ENCODE results near the gene GMDS.

GMDS gene

DNA sequence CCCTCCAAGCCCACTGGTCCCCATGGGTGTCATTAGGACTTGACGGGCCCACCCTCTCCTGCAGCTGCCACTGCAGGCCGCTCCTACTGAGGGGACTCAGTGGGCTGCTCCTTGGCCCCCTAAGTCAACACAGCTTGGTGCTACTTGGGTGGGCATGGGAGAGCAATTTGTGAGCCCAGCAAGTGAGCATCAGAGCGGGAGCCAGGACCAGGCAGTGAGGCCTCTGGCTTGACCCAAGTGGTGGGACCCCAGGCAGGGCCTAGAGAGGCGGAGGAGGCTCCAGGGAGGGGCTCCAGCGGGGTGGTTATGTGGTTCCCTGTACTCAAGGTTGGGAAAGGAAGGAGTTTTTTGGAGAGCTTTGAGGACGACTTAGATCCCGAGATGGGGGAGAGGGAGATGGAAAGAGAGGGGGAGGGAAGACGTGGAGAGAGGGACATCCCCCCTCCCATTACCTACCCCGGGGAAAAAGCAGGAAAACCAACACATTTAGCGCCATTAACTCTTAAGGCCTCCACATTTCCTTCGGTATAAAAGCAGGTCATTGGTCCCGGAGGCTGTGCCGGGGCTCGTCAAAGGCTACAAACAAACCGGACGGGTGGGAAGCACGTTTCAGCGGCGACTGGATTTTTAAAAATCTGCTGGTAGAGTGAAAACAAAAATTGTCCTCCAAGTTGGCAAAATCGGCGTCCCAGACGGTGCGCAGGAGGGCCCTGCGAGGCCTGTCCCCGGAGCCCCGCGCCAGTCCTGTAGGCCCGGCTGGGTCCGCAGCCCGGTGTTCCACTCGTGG lies 626.9 kb downstream of the GMDS start:
- no peak for DNase-seq

DNA sequence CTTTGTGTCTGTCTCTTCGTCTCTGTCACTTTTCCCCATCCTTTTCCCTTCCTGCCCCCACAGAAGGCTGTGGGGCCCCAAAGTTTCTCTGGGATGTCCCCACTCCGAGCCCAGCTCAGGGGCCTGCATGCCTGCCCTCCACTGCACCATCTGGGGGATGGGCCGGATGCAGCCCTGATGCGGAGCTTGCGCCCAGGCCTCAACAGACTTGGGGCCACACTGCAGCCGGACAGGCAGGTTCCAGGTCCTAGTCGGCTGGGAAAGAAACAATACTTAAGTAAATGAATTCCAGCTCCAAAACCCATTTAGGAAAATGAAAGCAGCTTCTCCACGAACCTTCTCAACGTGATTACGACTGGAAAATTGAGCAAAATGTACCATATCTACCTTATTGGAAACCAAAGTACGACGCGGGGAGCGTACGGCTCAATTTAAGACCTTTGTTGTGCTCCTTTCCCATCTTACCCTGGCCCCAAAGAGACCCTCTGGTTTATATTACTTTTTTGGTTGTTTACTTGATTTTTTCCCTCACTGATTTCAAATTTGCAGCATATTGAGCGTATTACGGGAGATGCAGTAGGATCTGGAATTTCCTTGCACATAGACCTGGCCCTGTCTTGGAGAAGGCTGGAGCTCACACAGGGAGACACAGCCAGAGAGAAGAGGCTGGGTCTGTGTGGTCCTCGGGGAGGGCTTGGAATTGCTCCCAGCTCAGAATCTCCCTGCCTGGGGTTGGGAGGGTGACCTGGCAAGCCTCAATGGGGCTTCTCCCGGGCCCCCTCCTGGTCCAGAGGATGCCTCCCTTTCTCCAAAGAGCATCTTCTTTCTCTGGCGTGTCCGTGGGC lies 627.7 kb downstream of the GMDS start:
- DNase-seq, result no peak

DNA sequence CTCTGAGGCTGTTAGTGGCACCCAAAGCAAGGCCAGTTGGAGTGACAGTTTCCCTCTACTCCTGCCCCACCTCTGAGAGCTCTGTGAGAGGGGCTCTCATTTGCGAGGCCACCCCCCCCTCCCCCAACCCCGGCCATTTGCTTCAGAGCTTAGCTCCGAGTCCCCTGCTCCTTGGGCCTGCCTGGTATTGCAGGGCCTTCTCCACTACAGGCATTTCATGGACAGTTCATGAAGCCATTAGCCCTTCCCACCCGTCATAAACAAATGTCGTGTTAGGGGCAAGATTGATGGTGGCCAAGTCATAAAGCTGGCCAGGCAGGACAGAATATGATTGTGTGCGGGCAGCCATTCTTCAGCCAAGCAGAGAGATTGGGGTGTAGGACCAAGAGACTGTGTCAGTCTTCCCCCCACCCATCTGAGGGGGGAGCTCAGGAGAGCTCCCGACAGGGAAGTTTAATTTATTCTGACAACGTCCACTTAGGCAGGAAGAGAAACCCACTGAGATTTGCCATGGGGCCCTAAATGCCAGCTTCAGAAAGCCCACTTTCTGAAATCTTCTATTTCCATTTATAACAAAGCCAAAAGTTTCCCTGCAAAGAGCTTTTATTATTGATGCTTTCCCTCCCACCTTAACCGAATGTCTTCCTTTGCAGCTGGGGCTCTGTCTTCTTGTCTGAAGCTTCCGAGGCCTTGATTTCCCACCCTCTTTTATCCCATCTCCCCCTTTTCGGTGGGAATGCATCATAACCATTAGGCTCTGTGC lies 628.5 kb downstream of the GMDS start:
- no peak for DNase-seq

DNA sequence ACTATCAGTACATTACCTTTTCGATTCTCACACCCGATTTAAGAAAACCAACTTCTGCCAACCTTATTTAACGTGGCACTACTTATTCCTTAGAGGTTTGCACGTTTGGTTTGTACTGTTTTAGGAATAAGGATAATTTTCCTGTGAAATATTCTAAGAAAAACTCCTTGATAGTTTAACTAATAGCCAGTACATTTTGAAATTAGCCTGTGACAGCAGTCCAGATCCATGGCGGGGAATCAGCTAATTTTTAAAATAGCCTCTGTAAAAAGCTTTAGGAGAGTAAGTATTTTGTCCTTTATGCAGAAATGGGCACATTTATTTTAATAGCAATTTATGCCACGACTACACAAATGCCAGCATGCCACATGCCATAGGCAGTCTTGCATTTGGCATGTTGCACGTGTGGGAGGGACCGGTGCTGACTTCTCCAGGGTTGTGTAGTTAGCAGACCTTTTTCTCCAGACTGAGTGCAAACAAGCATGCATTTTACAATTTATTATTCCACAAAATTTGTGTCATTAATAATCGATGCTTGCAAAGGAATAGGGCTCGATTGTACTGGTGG lies 629.5 kb downstream of the GMDS start:
- DNase-seq, result no peak

DNA sequence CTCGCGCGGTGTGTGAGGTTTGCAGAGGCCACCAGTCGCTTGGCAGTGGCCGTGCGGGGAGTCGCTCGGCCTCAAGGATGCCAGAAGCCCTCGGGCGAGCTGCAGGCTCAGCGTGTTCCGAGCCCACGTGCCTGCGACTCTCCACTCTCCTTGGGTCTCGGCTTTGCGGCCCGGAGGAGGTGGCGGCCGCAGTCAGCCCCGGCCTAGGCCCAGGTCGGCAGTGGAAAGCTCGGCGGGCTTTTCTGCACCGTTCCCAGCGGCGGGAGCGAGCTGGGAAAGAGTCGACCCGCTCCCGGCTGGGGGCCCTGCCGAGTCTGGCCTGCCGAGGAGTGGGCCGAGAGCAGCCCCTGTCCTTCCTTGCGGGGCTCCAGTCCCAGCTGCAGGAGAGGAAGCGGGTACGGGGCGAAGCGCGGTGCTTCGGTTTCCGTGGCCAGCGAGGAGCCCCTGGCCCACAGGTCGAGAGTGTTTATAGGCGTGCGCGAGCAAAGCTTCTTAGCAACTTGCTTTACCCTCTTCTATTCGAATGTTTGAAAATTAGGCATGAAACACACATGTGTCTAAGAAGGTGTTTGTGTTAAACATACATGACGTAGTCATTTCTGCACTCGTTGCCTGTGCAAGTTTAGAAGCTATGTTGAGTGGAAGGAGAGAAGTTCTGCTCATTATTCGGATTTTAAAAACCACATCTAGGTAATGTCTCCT lies 630.1 kb downstream of the GMDS start:
- no peak for DNase-seq

DNA sequence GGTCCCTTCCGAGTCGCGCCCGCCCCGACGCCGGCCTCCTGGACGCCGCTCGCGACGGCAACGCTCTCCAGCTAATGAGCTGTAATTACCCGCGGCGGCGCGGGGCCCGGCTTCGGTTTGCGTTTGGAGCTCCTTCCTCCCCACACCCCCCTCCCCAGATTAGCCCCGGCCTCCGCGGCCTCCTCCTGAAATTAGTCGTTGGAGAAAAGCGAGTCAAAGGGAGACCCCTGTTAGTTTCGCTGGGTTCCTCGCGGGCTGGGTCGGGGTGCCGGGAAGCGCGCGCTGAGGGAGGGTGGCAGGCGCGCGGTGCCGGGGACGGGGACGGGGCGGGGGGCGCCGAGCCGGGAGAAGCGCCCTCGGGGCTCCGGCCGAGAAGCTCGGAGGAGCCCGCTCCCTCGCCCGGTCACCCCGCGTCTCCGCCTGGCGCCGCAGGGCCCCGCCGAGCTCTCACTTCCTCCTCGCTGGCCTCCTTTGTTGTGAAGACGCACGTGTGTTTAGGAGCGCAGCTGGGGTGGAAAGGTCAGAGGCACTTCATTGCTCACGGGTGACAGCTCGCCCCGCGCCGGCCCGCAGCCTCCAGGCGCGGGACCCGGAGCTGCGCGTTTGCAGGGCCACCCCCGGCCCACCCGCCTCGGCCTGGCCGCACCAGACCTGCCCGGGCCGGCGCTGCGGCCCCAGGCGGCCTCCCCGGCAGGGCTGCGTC lies 630.8 kb downstream of the GMDS start:
- DNase-seq, result no peak

DNA sequence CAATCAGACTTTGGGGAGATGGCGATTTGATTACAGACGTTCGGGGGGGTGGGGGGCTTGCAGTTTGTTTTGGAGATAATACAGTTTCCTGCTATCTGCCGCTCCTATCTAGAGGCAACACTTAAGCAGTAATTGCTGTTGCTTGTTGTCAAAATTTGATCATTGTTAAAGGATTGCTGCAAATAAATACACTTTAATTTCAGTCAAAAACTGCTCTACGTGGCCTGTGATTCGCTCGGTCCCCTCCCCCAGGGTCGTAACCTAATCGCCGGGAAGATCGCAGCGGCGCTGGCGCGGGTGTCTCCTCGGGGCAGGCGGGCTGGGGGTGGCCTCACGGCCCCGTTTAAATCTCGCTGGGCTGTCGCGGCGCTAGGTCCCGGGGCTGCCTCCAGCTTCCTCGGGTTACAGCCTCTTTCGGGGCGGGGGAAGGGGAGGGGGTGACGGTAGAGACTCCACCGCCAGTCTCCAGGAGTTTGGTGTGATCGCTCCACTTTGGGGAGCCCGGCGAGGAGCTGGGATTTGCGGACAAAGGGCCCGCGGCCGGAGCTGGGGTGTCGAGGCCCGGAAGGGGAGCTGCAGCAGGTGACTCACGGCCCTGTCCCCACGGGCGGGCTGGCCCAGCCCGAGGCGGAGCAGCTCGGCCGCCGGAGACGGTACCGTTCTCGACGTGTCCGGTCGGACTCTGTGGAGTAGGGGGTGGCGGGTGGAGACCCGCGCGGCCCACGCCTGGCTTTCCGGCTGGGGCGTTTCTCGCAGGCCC lies 631.5 kb downstream of the GMDS start:
- no peak for DNase-seq

DNA sequence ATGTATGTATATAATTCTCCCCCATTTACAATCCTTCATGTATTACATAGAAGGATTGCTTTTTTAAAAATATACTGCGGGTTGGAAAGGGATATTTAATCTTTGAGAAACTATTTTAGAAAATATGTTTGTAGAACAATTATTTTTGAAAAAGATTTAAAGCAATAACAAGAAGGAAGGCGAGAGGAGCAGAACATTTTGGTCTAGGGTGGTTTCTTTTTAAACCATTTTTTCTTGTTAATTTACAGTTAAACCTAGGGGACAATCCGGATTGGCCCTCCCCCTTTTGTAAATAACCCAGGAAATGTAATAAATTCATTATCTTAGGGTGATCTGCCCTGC lies 632.1 kb downstream of the GMDS start:
- no peak for DNase-seq

DNA sequence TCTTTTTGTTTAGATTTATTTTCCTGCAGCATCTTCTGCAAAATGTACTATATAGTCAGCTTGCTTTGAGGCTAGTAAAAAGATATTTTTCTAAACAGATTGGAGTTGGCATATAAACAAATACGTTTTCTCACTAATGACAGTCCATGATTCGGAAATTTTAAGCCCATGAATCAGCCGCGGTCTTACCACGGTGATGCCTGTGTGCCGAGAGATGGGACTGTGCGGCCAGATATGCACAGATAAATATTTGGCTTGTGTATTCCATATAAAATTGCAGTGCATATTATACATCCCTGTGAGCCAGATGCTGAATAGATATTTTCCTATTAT lies 632.5 kb downstream of the GMDS start:
- DNase-seq, result no peak

DNA sequence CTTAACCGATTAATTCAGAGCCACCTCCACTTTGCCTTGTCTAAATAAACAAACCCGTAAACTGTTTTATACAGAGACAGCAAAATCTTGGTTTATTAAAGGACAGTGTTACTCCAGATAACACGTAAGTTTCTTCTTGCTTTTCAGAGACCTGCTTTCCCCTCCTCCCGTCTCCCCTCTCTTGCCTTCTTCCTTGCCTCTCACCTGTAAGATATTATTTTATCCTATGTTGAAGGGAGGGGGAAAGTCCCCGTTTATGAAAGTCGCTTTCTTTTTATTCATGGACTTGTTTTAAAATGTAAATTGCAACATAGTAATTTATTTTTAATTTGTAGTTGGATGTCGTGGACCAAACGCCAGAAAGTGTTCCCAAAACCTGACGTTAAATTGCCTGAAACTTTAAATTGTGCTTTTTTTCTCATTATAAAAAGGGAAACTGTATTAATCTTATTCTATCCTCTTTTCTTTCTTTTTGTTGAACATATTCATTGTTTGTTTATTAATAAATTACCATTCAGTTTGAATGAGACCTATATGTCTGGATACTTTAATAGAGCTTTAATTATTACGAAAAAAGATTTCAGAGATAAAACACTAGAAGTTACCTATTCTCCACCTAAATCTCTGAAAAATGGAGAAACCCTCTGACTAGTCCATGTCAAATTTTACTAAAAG lies 633.0 kb downstream of the GMDS start:
- DNase-seq, result no peak

DNA sequence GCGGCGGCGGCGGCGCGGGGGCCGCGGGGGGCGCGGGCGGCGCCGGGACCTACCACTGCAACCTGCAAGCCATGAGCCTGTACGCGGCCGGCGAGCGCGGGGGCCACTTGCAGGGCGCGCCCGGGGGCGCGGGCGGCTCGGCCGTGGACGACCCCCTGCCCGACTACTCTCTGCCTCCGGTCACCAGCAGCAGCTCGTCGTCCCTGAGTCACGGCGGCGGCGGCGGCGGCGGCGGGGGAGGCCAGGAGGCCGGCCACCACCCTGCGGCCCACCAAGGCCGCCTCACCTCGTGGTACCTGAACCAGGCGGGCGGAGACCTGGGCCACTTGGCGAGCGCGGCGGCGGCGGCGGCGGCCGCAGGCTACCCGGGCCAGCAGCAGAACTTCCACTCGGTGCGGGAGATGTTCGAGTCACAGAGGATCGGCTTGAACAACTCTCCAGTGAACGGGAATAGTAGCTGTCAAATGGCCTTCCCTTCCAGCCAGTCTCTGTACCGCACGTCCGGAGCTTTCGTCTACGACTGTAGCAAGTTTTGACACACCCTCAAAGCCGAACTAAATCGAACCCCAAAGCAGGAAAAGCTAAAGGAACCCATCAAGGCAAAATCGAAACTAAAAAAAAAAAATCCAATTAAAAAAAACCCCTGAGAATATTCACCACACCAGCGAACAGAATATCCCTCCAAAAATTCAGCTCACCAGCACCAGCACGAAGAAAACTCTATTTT lies 633.7 kb downstream of the GMDS start:
- DNase-seq, result peak in 1 of 2 experiments; percentile 19

DNA sequence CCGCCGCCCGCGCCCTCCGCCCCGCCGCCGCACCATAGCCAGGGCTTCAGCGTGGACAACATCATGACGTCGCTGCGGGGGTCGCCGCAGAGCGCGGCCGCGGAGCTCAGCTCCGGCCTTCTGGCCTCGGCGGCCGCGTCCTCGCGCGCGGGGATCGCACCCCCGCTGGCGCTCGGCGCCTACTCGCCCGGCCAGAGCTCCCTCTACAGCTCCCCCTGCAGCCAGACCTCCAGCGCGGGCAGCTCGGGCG lies 634.2 kb downstream of the GMDS start:
- peak in 1 of 2 experiments; percentile 31 for DNase-seq

DNA sequence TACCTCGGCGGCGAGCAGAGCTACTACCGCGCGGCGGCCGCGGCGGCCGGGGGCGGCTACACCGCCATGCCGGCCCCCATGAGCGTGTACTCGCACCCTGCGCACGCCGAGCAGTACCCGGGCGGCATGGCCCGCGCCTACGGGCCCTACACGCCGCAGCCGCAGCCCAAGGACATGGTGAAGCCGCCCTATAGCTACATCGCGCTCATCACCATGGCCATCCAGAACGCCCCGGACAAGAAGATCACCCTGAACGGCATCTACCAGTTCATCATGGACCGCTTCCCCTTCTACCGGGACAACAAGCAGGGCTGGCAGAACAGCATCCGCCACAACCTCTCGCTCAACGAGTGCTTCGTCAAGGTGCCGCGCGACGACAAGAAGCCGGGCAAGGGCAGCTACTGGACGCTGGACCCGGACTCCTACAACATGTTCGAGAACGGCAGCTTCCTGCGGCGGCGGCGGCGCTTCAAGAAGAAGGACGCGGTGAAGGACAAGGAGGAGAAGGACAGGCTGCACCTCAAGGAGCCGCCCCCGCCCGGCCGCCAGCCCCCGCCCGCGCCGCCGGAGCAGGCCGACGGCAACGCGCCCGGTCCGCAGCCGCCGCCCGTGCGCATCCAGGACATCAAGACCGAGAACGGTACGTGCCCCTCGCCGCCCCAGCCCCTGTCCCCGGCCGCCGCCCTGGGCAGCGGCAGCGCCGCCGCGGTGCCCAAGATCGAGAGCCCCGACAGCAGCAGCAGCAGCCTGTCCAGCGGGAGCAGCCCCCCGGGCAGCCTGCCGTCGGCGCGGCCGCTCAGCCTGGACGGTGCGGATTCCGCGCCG lies 634.7 kb downstream of the GMDS start:
- peak in 1 of 2 experiments; percentile 15 for DNase-seq

DNA sequence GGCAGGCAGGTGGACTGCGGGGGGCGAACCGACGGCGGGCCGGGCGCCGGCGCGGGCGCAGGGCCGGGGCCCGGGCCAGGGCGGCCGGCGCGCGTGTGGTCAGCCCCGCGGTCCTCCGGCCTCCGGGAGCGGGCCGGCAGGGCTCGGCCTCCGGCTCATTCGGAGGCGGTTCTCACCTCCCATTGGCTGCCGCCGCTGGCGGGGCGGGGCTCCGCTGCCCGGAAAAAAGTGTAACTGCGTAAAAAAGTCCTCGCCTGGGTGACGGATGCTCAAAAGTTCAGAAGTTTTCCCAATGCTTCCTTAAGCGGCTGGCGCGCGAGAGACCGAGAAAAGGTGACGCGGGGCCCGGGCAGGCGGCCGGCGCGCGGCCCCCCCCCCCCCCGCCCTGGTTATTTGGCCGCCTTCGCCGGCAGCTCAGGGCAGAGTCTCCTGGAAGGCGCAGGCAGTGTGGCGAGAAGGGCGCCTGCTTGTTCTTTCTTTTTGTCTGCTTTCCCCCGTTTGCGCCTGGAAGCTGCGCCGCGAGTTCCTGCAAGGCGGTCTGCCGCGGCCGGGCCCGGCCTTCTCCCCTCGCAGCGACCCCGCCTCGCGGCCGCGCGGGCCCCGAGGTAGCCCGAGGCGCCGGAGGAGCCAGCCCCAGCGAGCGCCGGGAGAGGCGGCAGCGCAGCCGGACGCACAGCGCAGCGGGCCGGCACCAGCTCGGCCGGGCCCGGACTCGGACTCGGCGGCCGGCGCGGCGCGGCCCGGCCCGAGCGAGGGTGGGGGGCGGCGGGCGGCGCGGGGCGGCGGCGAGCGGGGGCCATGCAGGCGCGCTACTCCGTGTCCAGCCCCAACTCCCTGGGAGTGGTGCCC lies 635.5 kb downstream of the GMDS start, which contains the start of gene FOXC1:
Gene FOXC1, plus strand, starts transcription at position 268 of the 849 bp plus-strand sequence. Its CDS starts 531 bp downstream, at position 799.
- peak; percentile 26 to 80 for DNase-seq

DNA sequence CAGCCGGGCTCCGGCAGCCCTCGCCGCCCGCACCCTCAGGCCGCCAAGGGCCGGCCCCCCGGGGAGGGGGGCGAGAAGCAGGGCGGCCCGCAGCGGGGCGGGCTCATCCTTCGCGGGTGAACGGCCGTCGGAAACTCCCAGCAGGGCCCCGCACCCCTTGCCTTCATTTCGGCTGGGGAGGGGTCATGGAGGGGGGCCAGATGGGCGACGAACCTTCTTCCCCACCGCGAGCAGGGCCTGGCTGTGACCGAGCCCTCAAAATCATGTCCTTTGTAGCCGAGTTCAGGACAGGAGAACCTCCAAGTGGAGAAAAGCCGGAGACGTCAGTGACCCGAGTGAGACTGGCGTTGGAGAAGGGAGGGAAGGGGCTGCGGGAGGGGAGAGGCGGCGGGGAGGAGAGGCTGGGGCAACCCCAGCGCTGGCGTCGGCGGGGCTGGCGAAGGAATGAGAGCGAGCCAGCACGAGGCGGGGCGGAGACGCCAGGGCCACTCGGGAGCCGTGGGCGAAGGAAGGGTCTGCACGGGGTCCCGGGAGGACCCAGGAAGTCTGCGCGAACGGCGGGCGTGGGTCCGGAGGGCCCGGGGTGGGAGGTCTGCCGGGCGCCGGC lies 636.3 kb downstream of the GMDS start:
- DNase-seq, result peak in 1 of 2 experiments; percentile 48

DNA sequence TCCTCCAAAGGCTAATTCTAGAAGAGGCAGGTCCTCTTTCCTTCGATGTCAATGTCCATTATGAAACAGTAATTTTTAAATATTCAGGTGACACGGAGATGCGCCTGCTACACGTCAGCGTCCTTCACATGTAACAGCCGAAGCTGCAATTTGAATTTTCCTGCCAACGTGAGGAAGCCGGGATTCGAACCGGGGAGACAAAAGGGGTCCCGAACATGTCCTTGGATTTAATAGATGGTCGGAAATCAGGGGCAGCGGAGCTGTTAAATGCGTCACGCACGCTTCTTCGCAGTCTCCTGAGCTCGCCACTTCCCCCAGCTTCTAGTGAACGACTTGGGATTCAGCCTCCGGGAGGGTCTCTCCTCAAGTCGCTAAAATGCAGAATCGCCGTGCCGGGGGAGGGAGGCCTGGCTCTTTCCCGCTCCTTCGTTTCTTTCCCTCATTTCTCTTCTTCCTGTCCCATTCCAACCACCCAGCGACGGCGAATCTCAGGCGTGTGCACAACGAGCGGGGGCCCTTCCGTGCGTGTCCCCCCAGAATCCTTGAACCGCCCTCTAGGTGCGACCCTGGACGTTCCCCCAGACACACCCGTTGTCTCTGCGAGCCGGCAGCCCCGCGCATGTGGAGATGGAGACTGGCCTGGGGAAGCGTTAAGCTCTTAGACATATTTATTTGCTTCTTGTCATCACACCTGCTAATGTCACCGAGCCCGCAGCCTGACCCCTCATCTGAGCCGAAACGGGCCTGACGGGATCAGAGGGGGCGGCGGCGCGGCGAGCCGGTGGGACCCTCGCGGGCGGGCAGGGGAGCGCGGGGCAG lies 637.0 kb downstream of the GMDS start:
- DNase-seq, result no peak

Measured in NCI-H446 (cell line).